OCI-LY1 (cell line): ENCODE measurements around the gene SGTB.

ENCODE experiments used
- H2AFZ ChIP-seq: fragments of 200-600 bp; sonication (generic), shearing (Covaris generic); 2 replicates; pipeline ENCODE4 v1.6.0; 2014; ENCODE audit warnings: antibody characterized with exemption, mild to moderate bottlenecking, low read length
- H3F3A ChIP-seq: fragments of 200-600 bp; sonication (generic), shearing (Covaris generic); 2 replicates; pipeline ENCODE4 v1.6.0; 2014; ENCODE audit warnings: mild to moderate bottlenecking, antibody characterized with exemption, low read length, moderate library complexity; ENCODE audit not compliant: insufficient read depth
- H3K27ac ChIP-seq: fragments of 200-600 bp; sonication (generic); 2 replicates; pipeline ENCODE4 v1.5.1; 2014; ENCODE audit warnings: low read length, mixed run types, mild to moderate bottlenecking, low read depth; ENCODE audit not compliant: poor library complexity, severe bottlenecking
- H3K27me3 ChIP-seq: fragments of 200-600 bp; sonication (generic); 2 replicates; pipeline ENCODE4 v1.6.0; 2014; ENCODE audit warnings: antibody characterized with exemption, mild to moderate bottlenecking, low read length, moderate library complexity; ENCODE audit not compliant: insufficient read depth
- H3K36me3 ChIP-seq: fragments of 200-600 bp; sonication (generic); 2 replicates; pipeline ENCODE4 v1.6.1; 2014; ENCODE audit warnings: mild to moderate bottlenecking, antibody characterized with exemption, low read length, moderate library complexity, mixed read lengths; ENCODE audit not compliant: insufficient read depth
- H3K4me1 ChIP-seq: fragments of 200-600 bp; sonication (generic); 2 replicates; pipeline ENCODE4 v1.5.1; 2014; ENCODE audit warnings: mild to moderate bottlenecking, low read length, moderate library complexity; ENCODE audit not compliant: insufficient read depth, severe bottlenecking
- H3K4me2 ChIP-seq: fragments of 200-600 bp; sonication (generic), shearing (Covaris generic); 2 replicates; pipeline ENCODE4 v1.6.1; 2014; ENCODE audit warnings: low read length
- H3K4me3 ChIP-seq: fragments of 200-600 bp; sonication (generic); 2 replicates; pipeline ENCODE4 v1.5.1; 2014; ENCODE audit warnings: low read length, low read depth, mild to moderate bottlenecking, mixed read lengths; ENCODE audit not compliant: poor library complexity, severe bottlenecking
- H3K79me2 ChIP-seq: fragments of 200-600 bp; shearing (Covaris generic); 2 replicates; pipeline ENCODE4 v1.6.1; 2016; ENCODE audit warnings: mixed run types, low read length, mixed read lengths; ENCODE audit not compliant: insufficient read depth
- H3K9ac ChIP-seq: fragments of 200-600 bp; sonication (generic), shearing (Covaris generic); 2 replicates; pipeline ENCODE4 v1.6.1; 2014; ENCODE audit warnings: mild to moderate bottlenecking, low read length, mixed read lengths
- H3K9me2 ChIP-seq: fragments of 200-600 bp; sonication (generic), shearing (Covaris generic); 2 replicates; pipeline ENCODE4 v1.6.1; 2014; ENCODE audit warnings: low read depth, mild to moderate bottlenecking, low read length, mixed read lengths
- H3K9me3 ChIP-seq: fragments of 200-600 bp; shearing (Covaris generic); 2 replicates; pipeline ENCODE4 v1.6.1; 2014; ENCODE audit warnings: low read length, mixed read lengths
- H4K20me1 ChIP-seq: fragments of 200-600 bp; sonication (generic), shearing (Covaris generic); 2 replicates; pipeline ENCODE4 v1.6.0; 2016; ENCODE audit warnings: mild to moderate bottlenecking, low read length; ENCODE audit not compliant: insufficient read depth
- CTCF ChIP-seq: fragments of 200-600 bp; sonication (generic), shearing (Covaris generic); IDR thresholded peaks from 2 replicates; pipeline ENCODE4 v1.5.1; 2017; ENCODE audit warnings: mild to moderate bottlenecking, antibody characterized with exemption, low read length, moderate library complexity, mixed read lengths
- EZH2 ChIP-seq: fragments of 200-600 bp; sonication (generic), shearing (Covaris generic); IDR thresholded peaks from 2 replicates; pipeline ENCODE4 v1.8.0; 2017; ENCODE audit warnings: borderline replicate concordance, mixed run types, mild to moderate bottlenecking, antibody characterized with exemption, low read length, moderate library complexity, mixed read lengths

Gene SGTB

GRCh38 chr5:65730910-65731309 lies 9.0 kb upstream of the SGTB start:
- Histone ChIP-seq H3K4me3 (no peak overlapping the region), H3K36me3 (no peaks in the 10 kb centered on the region), H3K9ac (no peak overlapping the region), H3K79me2 (peaks cover 12% of the 10 kb centered on the region), H3F3A (no peaks in the 10 kb centered on the region), H3K4me1 (peaks cover 23% of the 10 kb centered on the region), H3K27ac (no peak overlapping the region), H4K20me1 (no peaks in the 10 kb centered on the region), H2AFZ (no peak overlapping the region), H3K9me2 (no peaks in the 10 kb centered on the region), H3K4me2 (no peak overlapping the region), H3K27me3 (no peaks in the 10 kb centered on the region), H3K9me3 (no peaks in the 10 kb centered on the region)
- no peak for TF ChIP-seq CTCF
- TF ChIP-seq EZH2, result no peak

GRCh38 chr5:65728218-65728617 lies 6.3 kb upstream of the SGTB start:
- no peaks in the 10 kb centered on the region for H3K27me3 ChIP-seq
- H3K79me2 ChIP-seq, result peaks cover 20% of the 10 kb centered on the region; the same call in 1 of the 2 replicates
- no peaks in the 10 kb centered on the region for H3K9me3 ChIP-seq
- peaks cover 20% of the 10 kb centered on the region for H3K4me1 ChIP-seq
- no peak overlapping the region for H3K4me2 ChIP-seq
- no peak overlapping the region for H2AFZ ChIP-seq
- H3K9me2 ChIP-seq, result no peaks in the 10 kb centered on the region
- TF ChIP-seq EZH2 (no peak), CTCF (no peak)
- H3K9ac ChIP-seq, result no peak overlapping the region
- no peaks in the 10 kb centered on the region for H3F3A ChIP-seq
- no peaks in the 10 kb centered on the region for H3K36me3 ChIP-seq
- no peak overlapping the region for H3K27ac ChIP-seq
- H3K4me3 ChIP-seq, result no peak overlapping the region
- no peaks in the 10 kb centered on the region for H4K20me1 ChIP-seq

DNA sequence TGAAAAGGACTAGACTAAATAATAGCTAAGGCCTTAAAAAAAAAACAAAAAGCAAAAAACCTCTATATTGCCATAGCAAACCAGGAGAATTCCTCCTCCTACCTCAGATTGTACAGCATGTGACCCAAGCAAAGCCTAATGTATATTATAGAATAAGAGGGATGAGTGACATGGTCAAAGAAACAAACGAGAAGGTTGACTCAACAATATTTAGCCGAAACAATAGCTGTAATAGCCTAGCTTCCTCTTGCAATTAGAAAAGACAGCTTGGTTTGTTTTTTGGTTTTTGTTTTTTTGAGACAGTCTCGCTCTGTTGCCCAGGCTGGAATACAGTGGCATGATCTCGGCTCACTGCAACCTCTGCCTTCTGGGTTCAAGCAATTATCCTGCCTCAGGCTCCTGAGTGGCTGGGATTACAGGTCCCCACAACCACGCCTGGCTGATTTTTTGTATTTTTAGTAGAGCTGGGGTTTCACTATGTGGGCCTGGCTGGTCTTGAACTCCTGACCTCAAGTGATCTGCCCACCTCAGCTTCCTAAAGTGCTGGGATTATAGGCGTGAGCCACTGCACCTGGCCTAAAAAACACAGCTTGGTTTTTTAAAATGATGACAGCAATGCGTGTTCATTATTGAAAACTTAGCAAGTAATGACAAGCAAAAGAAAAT lies 5.7 kb upstream of the SGTB start:
- H3K9me2 ChIP-seq, result no peaks in the 10 kb centered on the region
- H3K79me2 ChIP-seq, result peaks cover 20% of the 10 kb centered on the region; the same call in 1 of the 2 replicates
- H3F3A ChIP-seq, result no peaks in the 10 kb centered on the region
- TF ChIP-seq EZH2 (no peak), CTCF (no peak)
- no peak overlapping the region for H3K27ac ChIP-seq
- no peak overlapping the region for H3K4me3 ChIP-seq
- H3K27me3 ChIP-seq, result no peaks in the 10 kb centered on the region
- no peak overlapping the region for H2AFZ ChIP-seq
- H3K9ac ChIP-seq, result no peak overlapping the region
- no peaks in the 10 kb centered on the region for H3K36me3 ChIP-seq
- H4K20me1 ChIP-seq, result no peaks in the 10 kb centered on the region
- H3K9me3 ChIP-seq, result no peaks in the 10 kb centered on the region
- H3K4me1 ChIP-seq, result peaks cover 26% of the 10 kb centered on the region
- no peak overlapping the region for H3K4me2 ChIP-seq
